Osteocyte (in vitro differentiated cells): ENCODE data around the gene RSBN1L. TPM values are rescaled to one million over a fixed set of nuclear protein-coding genes. Genes with fewer than 3 reads are reported as not detected.

Experiments used
- DNase-seq: peaks from one replicate; pipeline ENCODE4 v3.0.0; 2021; ENCODE audit warnings: mixed read lengths; ENCODE audit not compliant: unreplicated experiment; ENCODE audit errors: extremely low spot score
- H3K27ac Mint-ChIP-seq: one replicate; pipeline ENCODE4 v1.8.0; 2021; ENCODE audit warnings: mild to moderate bottlenecking, mixed read lengths; ENCODE audit not compliant: unreplicated experiment
- H3K27me3 Mint-ChIP-seq: one replicate; pipeline ENCODE4 v1.8.0; 2021; ENCODE audit warnings: mixed read lengths; ENCODE audit not compliant: unreplicated experiment
- H3K36me3 Mint-ChIP-seq: one replicate; pipeline ENCODE4 v1.8.0; 2021; ENCODE audit warnings: mixed read lengths; ENCODE audit not compliant: unreplicated experiment
- H3K4me1 Mint-ChIP-seq: one replicate; pipeline ENCODE4 v1.8.0; 2021; ENCODE audit warnings: mixed read lengths; ENCODE audit not compliant: unreplicated experiment
- H3K4me3 Mint-ChIP-seq: one replicate; pipeline ENCODE4 v1.8.0; 2021; ENCODE audit warnings: mild to moderate bottlenecking, moderate library complexity, mixed read lengths; ENCODE audit not compliant: unreplicated experiment
- H3K9me3 Mint-ChIP-seq: one replicate; pipeline ENCODE4 v1.8.0; 2021; ENCODE audit warnings: mixed read lengths; ENCODE audit not compliant: unreplicated experiment
- CTCF ChIP-seq: fragments of 200-600 bp; sonication (generic); IDR thresholded peaks from 2 replicates; pipeline ENCODE4 v1.5.0; 2021; ENCODE audit warnings: antibody characterized with exemption, mild to moderate bottlenecking, moderate library complexity
- total RNA-seq: library from RNA; stranded (reverse); gene quantifications from 2 replicates; pipeline ENCODE4 v1.2.1, GENCODE V29; 2021

Gene RSBN1L
- total RNA-seq, 1 donor from 2014 or later = 13.0 TPM

DNA sequence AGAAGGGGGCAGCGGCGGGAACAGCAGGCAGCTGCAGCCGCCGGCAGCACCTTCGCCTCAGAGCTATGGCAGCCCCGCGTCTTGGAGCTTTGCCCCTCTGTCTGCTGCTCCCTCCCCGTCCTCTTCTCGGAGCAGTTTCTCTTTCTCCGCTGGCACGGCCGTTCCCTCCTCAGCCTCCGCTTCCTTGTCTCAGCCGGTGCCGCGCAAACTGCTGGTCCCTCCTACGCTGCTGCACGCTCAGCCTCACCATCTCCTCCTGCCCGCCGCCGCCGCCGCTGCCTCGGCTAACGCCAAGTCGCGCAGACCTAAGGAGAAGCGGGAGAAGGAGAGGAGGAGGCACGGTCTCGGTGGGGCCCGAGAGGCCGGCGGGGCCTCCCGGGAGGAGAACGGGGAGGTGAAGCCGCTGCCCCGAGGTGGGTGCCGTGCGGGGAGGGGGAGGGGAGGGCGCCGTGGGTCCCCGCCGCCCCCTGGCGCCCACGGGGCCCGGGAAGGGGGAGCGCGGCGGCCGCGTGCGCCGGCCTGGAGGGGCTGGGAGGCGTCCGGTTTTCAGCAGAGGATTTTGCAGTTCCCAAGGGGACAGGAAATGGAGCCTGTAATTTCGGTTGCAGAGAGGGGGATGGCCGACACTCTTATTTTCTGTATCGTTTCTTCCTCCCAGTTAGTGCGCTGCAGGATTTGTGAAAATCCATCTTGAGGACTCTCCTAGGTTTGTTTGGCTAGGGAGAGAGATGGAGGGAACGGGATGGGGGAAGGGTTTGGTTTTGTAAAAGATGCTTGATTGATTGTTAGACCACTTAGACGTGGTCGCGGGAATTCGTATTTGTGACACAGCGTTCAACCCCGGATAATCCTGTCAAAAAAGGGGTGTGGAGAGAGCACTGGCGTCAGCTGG, 630 bp downstream of the RSBN1L start:
- Mint-ChIP-seq H3K4me3 (peak overlapping the region; percentile 97), H3K4me1 (peaks cover 50% of the 10 kb centered on the region), H3K27ac (peak overlapping the region; percentile 95), H3K27me3 (no peaks in the 10 kb centered on the region), H3K36me3 (peaks cover 5% of the 10 kb centered on the region), H3K9me3 (no peaks in the 10 kb centered on the region)
- peak; percentile 87 for DNase-seq
- peak; percentile 11 for TF ChIP-seq CTCF

- TF ChIP-seq CTCF = no peak
- H3K36me3 Mint-ChIP-seq = peaks cover 7% of the 10 kb centered on the region
- H3K4me3 Mint-ChIP-seq = peak overlapping the region; percentile 97
- H3K27me3 Mint-ChIP-seq = no peaks in the 10 kb centered on the region
- peak overlapping the region; percentile 90 for H3K27ac Mint-ChIP-seq
- DNase-seq = no peak
- peaks cover 53% of the 10 kb centered on the region for H3K4me1 Mint-ChIP-seq
- H3K9me3 Mint-ChIP-seq = no peaks in the 10 kb centered on the region
Observed at GRCh38 chr7:77697535-77697831, 1.2 kb downstream of the RSBN1L start.

- no peak for DNase-seq
- Mint-ChIP-seq H3K9me3 (no peaks in the 10 kb centered on the region), H3K4me3 (peak overlapping the region; percentile 97), H3K4me1 (peaks cover 56% of the 10 kb centered on the region), H3K27ac (peak overlapping the region; percentile 90), H3K36me3 (peaks cover 7% of the 10 kb centered on the region), H3K27me3 (no peaks in the 10 kb centered on the region)
- no peak for TF ChIP-seq CTCF
Observed at GRCh38 chr7:77698042-77698625, 1.9 kb downstream of the RSBN1L start.

DNA sequence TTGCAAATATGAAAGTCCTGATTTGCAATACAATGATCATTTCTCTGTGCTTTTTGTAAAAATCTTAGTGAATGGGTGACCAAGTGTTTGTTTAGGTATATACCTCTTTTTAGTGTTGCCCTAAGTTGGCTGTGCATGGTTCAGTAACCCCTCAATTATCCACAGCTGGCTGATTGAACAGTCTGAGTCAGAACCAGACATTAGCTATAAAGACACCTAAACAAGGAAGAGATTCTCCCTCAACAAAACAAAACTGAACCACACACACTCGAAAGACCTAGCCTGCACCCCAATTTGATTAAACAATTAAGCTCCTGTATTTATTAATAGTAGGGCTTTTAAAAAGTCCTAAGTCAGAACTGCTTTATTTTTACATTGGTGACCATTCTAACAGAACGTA, 2.8 kb downstream of the RSBN1L start:
- H3K27me3 Mint-ChIP-seq = no peaks in the 10 kb centered on the region
- peaks cover 49% of the 10 kb centered on the region for H3K4me1 Mint-ChIP-seq
- no peaks in the 10 kb centered on the region for H3K9me3 Mint-ChIP-seq
- peak overlapping the region; percentile 97 for H3K4me3 Mint-ChIP-seq
- no peak for TF ChIP-seq CTCF
- peaks cover 7% of the 10 kb centered on the region for H3K36me3 Mint-ChIP-seq
- no peak for DNase-seq
- peak overlapping the region; percentile 90 for H3K27ac Mint-ChIP-seq

- Mint-ChIP-seq H3K27ac (peak overlapping the region; percentile 16), H3K4me3 (no peak overlapping the region), H3K27me3 (no peaks in the 10 kb centered on the region), H3K4me1 (peaks cover 42% of the 10 kb centered on the region), H3K9me3 (no peaks in the 10 kb centered on the region), H3K36me3 (peaks cover 7% of the 10 kb centered on the region)
- no peak for TF ChIP-seq CTCF
- no peak for DNase-seq
Observed at GRCh38 chr7:77702513-77702912, 6.3 kb downstream of the RSBN1L start.
